ENCODE measurements around the gene COG5. TPM values are rescaled to one million over a fixed set of nuclear protein-coding genes. Genes with fewer than 3 reads are reported as not detected.

Gene COG5
- total and polyA plus RNA-seq, 9 of the 15 experiments (the other 6 are each of a cell fraction or from before 2014, with no cell fraction given), result 15.3 to 75.1 (median 56.4) TPM

- TF ChIP-seq ATF6 (CRISPR knock-in tag; IDR thresholded peaks at IDR 0.05) (no peak), E2F8 (IDR thresholded peaks at IDR 0.05; ENCODE audit: low read depth, partially characterized antibody) (no peak), ZNF224 (CRISPR knock-in tag; IDR thresholded peaks at IDR 0.05) (no peak), ERF (CRISPR knock-in tag; IDR thresholded peaks at IDR 0.05) (no peak), RCOR1 (IDR thresholded peaks at IDR 0.05; ENCODE audit: borderline replicate concordance in 1 of 2, low read depth in 2 of 2, low read length in 2 of 2) (peak; percentile 80 to 95), ARNT (IDR thresholded peaks at IDR 0.05) (no peak; a peak in 1 of 4 replicates), ILF3 (IDR thresholded peaks at IDR 0.05; ENCODE audit: borderline replicate concordance) (no peak), ZBTB5 (IDR thresholded peaks at IDR 0.05) (no peak), RFX7 (CRISPR knock-in tag; IDR thresholded peaks at IDR 0.05) (no peak), ZNF395 (CRISPR knock-in tag; IDR thresholded peaks at IDR 0.05) (no peak), ZNF644 (tag; IDR thresholded peaks at IDR 0.05; ENCODE audit: low read depth) (no peak), MCM3 (IDR thresholded peaks at IDR 0.05) (no peak)
Observed at GRCh38 chr7:107463139-107464078, 100.3 kb downstream of the COG5 start (continued).
